Cardiac fibroblast (primary cell): ENCODE data around the gene NEURL1B.

Experiments
- DNase-seq, 2 donors: peaks; one replicate each; pipeline versions ENCODE4 v3.0.0 to v3.0.0-alpha.2; 2010; ENCODE audit warnings: low read depth in 2 of 2
- H3K4me3 ChIP-seq, 2 donors: replicated peaks in 1 of 2; 1 replicate in 1 of 2; 2 replicates in 1 of 2; pipeline ENCODE4 v1.5.1; 2011; ENCODE audit warnings: low read depth in 2 of 2, low read length in 2 of 2, mild to moderate bottlenecking in 2 of 2, moderate library complexity in 1 of 2
- TF ChIP-seq, protein P1 (sequence below): IDR thresholded peaks from one replicate; pipeline ENCODE4 v1.5.1; 2011; ENCODE audit warnings: low read depth, mild to moderate bottlenecking, low read length, inconsistent platforms

NEURL1B gene

DNA sequence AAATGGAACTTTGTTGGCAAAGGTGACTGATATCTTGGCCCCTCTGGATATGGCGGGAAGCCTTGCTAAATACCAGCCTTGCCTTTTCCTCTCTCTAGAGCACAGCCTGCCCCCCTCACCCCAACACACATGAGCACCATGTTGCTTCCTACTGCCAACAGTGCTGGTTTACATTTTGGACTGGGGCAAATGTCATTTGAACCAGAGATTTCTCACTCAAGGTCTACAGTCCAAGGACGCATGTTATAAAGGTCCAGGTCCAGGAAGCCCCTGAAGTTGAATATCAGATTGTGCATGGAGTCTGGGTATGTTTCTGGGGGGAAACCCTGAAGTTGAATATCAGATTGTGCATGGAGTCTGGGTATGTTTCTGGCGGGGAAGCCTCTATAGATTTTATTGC is 19.9 kb downstream of the NEURL1B start:
- no peak overlapping the region for H3K4me3 ChIP-seq
- DNase-seq = no peak
- TF ChIP-seq, protein P1, sequence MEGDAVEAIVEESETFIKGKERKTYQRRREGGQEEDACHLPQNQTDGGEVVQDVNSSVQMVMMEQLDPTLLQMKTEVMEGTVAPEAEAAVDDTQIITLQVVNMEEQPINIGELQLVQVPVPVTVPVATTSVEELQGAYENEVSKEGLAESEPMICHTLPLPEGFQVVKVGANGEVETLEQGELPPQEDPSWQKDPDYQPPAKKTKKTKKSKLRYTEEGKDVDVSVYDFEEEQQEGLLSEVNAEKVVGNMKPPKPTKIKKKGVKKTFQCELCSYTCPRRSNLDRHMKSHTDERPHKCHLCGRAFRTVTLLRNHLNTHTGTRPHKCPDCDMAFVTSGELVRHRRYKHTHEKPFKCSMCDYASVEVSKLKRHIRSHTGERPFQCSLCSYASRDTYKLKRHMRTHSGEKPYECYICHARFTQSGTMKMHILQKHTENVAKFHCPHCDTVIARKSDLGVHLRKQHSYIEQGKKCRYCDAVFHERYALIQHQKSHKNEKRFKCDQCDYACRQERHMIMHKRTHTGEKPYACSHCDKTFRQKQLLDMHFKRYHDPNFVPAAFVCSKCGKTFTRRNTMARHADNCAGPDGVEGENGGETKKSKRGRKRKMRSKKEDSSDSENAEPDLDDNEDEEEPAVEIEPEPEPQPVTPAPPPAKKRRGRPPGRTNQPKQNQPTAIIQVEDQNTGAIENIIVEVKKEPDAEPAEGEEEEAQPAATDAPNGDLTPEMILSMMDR = no peak

DNA sequence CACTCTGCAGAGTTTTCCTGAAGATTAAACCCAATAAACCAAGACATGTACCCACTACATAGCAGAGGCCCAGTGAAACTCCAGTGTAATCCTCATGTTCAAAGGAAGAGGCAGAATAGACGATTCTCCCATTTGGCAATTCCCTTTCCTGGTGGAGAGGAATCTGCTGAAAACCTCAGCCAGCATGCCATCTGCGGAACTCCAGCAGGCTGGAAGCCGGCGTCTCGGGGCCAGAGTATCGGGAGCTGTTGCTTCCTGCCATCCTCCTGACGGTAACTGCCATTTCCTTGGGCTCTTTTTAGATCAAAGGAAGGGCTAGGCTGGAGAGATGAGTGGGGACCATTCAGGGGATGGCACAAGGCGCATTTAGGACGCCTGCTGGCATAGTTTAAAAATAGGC is 20.5 kb downstream of the NEURL1B start:
- H3K4me3 ChIP-seq = no peak overlapping the region
- DNase-seq = no peak
- TF ChIP-seq, protein P1 = no peak

DNA sequence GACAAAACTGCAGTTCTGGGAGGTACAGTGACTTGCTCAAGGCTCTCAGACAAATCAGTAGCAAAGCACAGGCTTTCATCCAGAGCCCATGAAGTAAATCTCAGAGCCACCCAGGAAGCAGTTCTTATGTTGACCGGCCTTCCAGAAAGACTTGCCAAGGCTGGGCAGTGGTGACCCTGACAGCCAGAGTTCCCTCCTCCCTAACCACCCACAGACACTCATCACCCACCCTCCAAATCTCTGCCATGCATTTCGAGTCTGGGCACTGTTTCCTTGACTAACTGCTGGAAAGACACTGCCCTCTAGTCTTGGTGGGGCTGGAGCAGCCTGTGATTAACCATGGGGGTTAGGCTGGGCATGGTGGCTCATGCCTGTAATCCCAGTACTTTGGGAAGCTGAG is 21.5 kb downstream of the NEURL1B start:
- H3K4me3 ChIP-seq = no peak overlapping the region
- DNase-seq = no peak
- TF ChIP-seq, protein P1 = no peak

DNA sequence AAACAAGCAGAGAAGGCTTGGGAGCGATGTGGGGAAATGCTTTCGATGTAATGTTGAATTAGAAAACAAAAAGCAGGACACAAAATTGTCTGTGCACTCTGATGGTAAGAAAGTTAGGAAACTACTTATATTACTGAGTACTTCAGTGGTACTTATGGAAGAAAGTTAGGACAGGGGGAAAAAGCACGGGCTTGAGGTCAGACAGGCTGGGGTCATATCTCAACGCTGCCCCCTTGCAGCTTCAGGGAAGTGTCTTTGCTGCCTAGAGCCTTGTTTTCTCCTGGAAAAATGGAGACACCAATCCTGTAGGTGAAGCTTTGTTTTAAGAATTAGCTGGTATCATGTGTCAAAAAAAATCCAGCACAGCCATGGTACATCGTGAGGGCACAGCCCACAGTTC is 23.0 kb downstream of the NEURL1B start:
- DNase-seq = no peak

DNA sequence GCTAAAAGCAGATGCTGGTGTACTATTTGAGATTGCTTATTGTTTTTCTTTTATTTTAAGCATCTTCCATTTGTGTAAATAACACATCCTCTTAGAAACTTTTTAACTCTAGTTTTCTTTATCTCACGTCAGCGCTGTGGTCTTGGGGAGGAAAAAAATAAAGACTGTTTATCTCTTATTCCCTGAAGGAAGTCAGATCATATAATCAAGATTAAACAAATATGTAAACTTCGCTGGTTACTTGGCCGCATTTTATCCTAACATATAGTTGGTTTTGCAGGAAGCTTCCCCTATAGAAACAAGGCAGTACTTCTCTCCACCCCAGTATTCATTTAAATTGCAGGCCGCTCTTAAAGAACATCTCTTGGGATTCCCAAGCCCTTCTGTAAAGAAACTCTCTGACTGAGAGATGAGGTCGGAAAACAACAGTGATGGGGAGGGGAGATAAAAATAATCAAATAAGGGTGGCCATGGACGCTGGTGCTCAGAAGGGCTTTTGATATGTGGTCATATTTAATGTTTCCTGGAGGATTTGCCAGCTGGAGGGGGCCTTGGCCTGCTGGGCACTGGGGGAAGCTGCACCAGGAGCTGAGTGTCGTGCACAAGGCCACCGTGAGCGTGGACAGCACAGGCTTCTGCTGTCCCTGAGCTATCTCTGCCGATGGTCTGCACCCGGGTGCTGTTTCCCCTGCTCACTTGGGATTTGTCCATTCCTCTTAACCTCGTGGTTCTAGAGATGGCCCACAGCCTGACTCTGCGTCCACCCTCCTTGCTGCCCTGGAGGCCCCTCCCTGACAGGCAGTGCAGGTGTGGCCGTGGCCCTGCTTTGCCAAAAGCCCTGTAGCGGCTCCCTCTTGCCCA is 23.8 kb downstream of the NEURL1B start:
- DNase-seq = no peak
- H3K4me3 ChIP-seq = no peak overlapping the region
- TF ChIP-seq, protein P1 = no peak

More for the DNA sequence above, 23.0 kb downstream of the NEURL1B start:
- no peak overlapping the region for H3K4me3 ChIP-seq
- TF ChIP-seq, protein P1 = no peak

DNA sequence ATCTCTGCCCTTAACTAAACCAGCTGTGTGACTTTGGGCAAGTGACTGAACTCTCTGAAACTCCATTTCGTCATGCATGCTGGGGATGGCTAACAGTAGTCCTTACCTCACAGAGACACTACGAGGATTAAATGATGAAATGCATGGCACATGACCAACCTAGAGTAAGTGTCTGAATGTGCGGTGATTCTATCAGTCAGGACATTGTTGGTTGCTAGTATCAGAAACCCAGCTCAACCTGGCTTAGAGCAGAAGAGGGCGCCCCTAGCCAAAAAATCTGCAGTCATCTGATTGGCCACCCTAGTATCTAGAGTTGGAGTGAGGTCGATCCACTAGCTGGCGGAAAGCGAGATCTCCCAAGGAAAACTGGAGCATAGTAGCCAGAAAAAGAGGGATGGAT is 25.2 kb downstream of the NEURL1B start:
- no peak overlapping the region for H3K4me3 ChIP-seq
- TF ChIP-seq, protein P1 = no peak
- DNase-seq = peak; percentile 46 to 47
